HG03060 (cell line): ENCODE measurements around the gene MRTFB.
"Not testable (repeated sequence)": the region's sequence is repeated elsewhere in the genome, so short reads cannot be mapped to it uniquely, and the experiment has no call there.

Experiments used
- ATAC-seq: cut with Tn5 transposase; IDR thresholded peaks from one replicate; pipeline ENCODE4 v1.9.1; 2021; ENCODE audit warnings: low read depth, moderate number of reproducible peaks; ENCODE audit not compliant: unreplicated experiment

The MRTFB gene

DNA sequence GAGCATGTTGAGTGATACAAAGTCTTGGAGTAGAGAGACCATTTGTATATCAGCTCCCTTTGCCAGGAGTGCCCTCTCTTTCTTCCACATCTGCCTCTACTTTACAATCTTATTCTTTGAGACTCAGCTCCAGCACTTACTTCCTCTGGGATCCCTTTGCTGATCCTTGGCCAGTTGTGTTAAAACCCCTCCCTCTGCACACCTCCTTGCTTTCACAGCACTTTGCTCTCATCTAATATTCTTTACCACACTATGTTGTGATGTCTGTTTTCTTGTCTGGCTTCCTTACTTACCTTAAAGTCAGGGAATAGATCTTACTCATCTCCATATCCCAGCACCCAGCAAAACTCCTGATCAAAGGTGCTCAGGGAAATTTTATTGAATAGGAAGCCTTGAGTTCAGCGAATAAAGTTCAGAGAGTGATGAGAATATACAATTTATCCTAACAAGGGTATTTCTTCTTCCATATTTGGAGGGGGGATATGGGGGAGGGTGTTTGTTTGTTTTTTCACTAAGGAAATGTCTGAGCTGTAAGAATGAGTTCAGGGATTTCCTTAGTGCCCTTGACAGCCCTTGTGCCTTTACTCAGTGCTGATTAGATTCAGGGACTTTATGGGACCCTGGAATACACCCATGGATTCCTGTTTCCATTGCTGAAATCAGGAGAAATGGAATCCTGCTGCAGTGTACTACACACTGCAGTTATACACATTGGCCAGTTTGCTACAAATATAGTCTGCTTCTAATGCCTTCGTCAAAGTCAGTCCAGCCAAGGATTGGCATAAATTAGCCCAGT, 32.0 kb downstream of the MRTFB start:
- ATAC-seq: no peak

- ATAC-seq: no peak
Measured at GRCh38 chr16:14104066-14104465, 32.9 kb downstream of the MRTFB start.

- no peak for ATAC-seq
Measured at GRCh38 chr16:14105760-14106375, 34.7 kb downstream of the MRTFB start.

DNA sequence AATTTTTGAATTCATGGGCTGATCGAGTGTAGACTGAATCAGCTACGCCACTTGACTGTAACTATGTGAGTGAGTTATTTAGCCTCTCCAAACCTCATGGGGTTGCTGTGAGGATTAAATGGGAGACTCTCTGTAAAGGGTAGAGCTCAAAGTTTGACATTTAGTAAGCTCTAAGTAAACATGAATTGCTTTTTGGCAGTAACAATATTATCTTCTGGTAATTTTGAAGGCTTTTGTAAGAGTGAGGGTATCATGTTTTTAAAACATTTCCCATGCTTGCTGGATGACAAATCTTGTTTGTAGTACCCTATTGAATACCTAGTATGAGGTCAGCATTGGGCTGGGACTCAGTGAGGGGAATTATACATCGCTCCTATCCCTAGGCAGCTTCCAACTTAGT, 35.3 kb downstream of the MRTFB start:
- ATAC-seq: no peak

GRCh38 chr16:14106961-14107360, 35.8 kb downstream of the MRTFB start:
- ATAC-seq: no peak

- ATAC-seq: no peak
Measured at GRCh38 chr16:14109077-14109775, 38.1 kb downstream of the MRTFB start.

GRCh38 chr16:14109782-14110727, 38.9 kb downstream of the MRTFB start:
- ATAC-seq: no peak

DNA sequence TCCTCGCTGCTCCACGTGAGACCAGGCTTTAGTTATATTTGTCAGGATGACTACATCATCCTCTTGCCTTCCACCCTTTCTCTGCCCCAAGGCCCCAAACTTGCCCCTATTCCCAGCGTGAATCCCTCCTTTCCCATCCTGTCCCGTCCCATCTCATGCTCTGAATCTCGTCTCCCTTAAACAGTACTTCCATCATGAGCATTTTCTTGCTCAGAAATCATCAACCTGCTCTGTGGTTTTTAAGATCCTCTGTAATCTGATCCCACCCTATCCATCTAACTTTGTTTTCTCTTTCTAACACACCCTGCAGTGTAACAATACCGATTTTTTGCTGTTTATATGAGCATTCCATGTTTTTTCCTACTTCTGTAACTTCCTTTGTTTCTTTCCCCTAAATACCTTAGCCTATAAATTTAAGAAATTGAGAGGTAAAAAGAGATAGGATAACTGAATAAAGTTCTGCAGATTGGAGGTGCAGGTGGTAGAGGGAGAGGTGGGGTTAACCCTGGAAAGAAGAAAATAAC, 39.7 kb downstream of the MRTFB start:
- no peak for ATAC-seq

GRCh38 chr16:14111713-14112538, 40.8 kb downstream of the MRTFB start:
- no peak for ATAC-seq

GRCh38 chr16:14112539-14112856, 41.4 kb downstream of the MRTFB start:
- ATAC-seq: no peak

GRCh38 chr16:14113344-14113743, 42.2 kb downstream of the MRTFB start:
- no peak for ATAC-seq

DNA sequence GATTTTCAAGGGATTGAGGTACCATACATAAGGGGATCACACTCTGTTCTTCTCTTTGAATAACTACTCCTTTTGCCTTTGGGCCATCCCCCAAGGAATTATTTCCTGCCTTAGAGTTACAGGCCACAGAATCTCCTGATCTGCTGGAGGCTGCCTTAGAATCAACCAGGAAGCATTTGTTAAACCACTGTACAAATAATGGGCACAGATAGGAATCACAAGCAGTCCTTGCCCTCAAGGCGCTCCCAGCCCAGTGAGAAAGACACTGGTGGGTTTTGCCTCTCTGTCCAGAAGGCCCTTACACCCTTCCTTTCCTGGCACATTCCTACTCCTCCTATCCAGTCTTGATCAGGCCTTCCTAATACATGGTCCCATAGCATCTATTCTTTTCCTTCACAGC, 45.9 kb downstream of the MRTFB start:
- ATAC-seq: no peak

DNA sequence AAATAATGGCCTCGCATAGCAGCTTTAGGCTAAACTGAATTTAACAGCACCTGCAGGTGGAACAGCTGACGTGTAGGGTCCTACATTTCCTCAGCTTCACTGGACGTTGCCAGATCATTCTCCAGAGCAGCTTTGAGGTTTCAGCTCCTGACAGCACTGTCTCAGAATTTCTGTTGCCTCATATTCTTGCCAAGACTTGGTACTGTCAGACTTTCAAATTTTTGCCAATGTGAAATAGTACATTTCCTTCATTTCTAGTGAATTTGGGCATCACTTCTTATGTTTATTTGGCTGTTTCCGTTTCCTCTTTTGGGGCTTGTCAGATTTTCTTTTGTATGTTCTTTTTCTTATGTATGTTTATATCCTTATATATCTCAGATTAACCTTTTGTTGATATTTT, 48.7 kb downstream of the MRTFB start:
- no peak for ATAC-seq

- no peak for ATAC-seq
Measured at GRCh38 chr16:14120335-14120734, 49.2 kb downstream of the MRTFB start.

DNA sequence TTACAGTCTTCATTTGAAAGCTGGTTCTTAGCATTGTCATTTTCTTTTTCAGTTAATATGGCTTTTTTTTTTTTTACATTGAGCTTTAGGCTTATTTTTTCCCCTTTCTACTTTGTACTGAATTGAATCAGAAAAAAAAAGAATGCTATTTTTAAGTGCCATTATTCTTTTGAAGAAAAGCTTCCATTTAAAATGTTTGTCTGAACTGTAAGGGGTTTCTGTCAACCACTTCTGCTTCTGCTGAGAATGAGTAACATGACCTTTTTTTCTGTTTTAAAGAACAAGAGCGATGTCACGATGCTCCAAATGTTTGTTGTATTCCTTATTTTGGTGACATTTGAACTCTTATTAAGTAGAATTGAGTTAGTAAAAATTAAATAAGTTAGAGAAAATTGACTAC, 50.0 kb downstream of the MRTFB start:
- no peak for ATAC-seq

DNA sequence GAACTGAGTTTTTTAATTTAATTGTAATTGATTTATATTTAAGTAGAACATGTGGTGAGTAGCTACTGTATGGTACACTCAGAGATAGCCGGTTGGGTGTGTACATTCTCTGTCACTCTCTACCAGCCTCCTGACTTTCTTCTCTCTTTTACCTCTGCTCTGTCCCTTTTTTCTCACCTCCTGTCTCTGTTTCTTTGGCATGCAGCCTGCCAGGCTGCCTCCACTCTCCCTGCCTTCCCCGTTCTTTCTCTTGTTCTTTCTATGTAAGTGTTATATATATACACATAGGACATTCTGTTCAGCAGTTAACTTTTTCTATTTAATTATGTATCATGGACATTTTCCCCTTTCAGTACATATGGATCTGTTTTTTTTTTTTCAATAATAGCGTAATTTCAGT, 50.8 kb downstream of the MRTFB start:
- no peak for ATAC-seq

DNA sequence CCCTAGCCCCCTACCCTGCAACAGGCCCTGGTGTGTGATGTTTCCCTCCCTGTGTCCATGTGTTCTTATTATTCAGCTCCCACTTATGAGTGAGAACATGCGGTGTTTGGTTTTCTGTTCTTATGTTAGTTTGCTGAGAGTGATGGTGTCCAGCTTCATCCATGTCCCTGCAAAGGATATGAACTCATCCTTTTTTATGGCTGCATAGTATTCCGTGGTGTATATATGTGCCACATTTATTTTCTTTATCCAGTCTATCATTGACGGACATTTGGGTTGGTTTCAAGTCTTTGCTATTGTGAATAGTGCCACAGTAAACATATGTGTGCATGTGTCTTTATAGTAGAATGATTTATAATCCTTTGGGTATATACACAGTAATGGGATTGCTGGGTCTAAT, 51.3 kb downstream of the MRTFB start:
- ATAC-seq: not testable (repeated sequence)

DNA sequence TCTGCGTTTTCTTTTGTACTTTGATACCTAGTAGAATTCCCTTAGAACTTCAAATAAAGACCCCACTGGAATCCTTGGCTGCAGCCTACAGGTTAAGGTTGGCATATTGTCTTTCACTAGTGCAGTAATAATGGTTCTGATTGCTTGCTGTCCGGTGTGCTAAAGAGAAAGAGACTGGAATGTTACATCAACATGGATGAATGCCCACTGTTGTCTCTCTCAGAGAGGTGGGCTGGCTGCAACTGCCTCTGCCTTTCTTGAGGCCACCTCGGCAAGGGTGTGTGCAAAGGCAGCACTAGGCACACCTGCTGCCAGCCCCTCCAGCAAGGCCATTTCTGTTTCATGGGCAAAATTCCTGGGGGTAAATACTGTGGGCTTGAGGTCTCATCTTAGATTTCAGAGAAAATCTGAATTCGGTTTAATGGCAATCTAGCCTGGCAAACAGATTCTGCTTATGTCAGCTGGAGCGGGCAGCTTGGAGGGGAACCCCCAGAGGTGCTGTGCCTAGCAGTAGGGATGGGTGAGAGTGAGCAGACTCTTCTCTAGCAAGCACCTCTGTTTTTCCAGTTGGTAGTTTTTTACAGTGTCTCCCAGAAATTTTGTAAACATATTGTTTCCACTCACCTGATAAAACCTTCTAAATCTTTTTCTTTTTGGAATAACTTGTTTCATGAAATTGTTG, 54.0 kb downstream of the MRTFB start:
- ATAC-seq: no peak

- no peak for ATAC-seq
Measured at GRCh38 chr16:14125708-14126107, 54.6 kb downstream of the MRTFB start.
